Keratinocyte (primary cell): Measurements from ENCODE around the gene MN1. TPM values are rescaled to one million over a fixed set of nuclear protein-coding genes. Genes with fewer than 3 reads are reported as not detected.

Source experiments
- DNase-seq: peaks from one replicate; pipeline ENCODE4 v3.0.0-alpha.2; 2011; ENCODE audit warnings: low read depth, missing footprints, low spot score
- FAIRE-seq: peaks from 2 replicates; lab custom pipeline; 2011; peaks lifted over from hg19 to GRCh38; lab: Jason Lieb, UNC
- H2AFZ ChIP-seq: 2 replicates; pipeline ENCODE4 v1.6.0; 2012; ENCODE audit warnings: low read length, control low read depth, inconsistent platforms; ENCODE audit not compliant: control insufficient read depth
- H3K27ac ChIP-seq: 2 replicates; pipeline ENCODE4 v1.5.1; 2011; ENCODE audit warnings: low read length; ENCODE audit not compliant: control insufficient read depth, insufficient read depth
- H3K27me3 ChIP-seq: 3 replicates; pipeline ENCODE4 v1.6.0; 2011; ENCODE audit warnings: low read length; ENCODE audit not compliant: control insufficient read depth, insufficient read depth; ENCODE audit errors: extremely low read depth
- H3K36me3 ChIP-seq, 2 experiments: 2 replicates in 1 of 2; 3 replicates in 1 of 2; pipeline ENCODE4 v1.5.1; 2011; ENCODE audit warnings: low read length in 2 of 2, mild to moderate bottlenecking in 1 of 2; ENCODE audit not compliant: control insufficient read depth in 2 of 2, insufficient read depth in 2 of 2; ENCODE audit errors: extremely low read depth in 1 of 2
- H3K4me1 ChIP-seq: 3 replicates; pipeline ENCODE4 v1.5.1; 2011; ENCODE audit warnings: low read length; ENCODE audit not compliant: control insufficient read depth, insufficient read depth; ENCODE audit errors: extremely low read depth
- H3K4me2 ChIP-seq: 3 replicates; pipeline ENCODE4 v1.6.0; 2011; ENCODE audit warnings: low read depth, low read length; ENCODE audit not compliant: control insufficient read depth, insufficient read depth; ENCODE audit errors: extremely low read depth
- H3K4me3 ChIP-seq, 3 experiments: fragments of 200-600 bp in 1 of 3; sonication (generic) in 1 of 3; 2 replicates in 2 of 3; 3 replicates in 1 of 3; pipeline ENCODE4 v1.5.1; 2011 to 2016; ENCODE audit warnings: low read length in 3 of 3, mild to moderate bottlenecking in 3 of 3, control low read depth in 2 of 3, inconsistent platforms in 1 of 3, low read depth in 1 of 3, mixed read lengths in 1 of 3, mixed run types in 1 of 3, moderate library complexity in 1 of 3; ENCODE audit not compliant: control insufficient read depth in 2 of 3, insufficient read depth in 2 of 3; ENCODE audit errors: extremely low read depth in 1 of 3
- H3K79me2 ChIP-seq: 2 replicates; pipeline ENCODE4 v1.6.0; 2012; ENCODE audit warnings: low read length; ENCODE audit not compliant: control insufficient read depth, insufficient read depth
- H3K9ac ChIP-seq: 3 replicates; pipeline ENCODE4 v1.6.0; 2011; ENCODE audit warnings: low read length; ENCODE audit not compliant: control insufficient read depth, insufficient read depth; ENCODE audit errors: extremely low read depth
- H3K9me1 ChIP-seq: 3 replicates; pipeline ENCODE4 v1.6.0; 2011; ENCODE audit warnings: low read length; ENCODE audit not compliant: control insufficient read depth, insufficient read depth; ENCODE audit errors: extremely low read depth
- H3K9me3 ChIP-seq: 2 replicates; pipeline ENCODE4 v1.5.1; 2012; ENCODE audit warnings: low read depth, low read length; ENCODE audit not compliant: control insufficient read depth
- H4K20me1 ChIP-seq: 3 replicates; pipeline ENCODE4 v1.6.0; 2011; ENCODE audit warnings: low read length; ENCODE audit not compliant: control insufficient read depth, insufficient read depth; ENCODE audit errors: extremely low read depth
- CTCF ChIP-seq, 3 experiments: IDR thresholded peaks in 1 of 3; conservative IDR thresholded peaks in 1 of 3; optimal IDR thresholded peaks in 1 of 3; 2 replicates in 2 of 3; 3 replicates in 1 of 3; pipeline versions ENCODE3 to v1.5.1; 2011; ENCODE audit warnings: low read length in 3 of 3, mild to moderate bottlenecking in 3 of 3, moderate library complexity in 2 of 3, control low read depth in 1 of 3, inconsistent platforms in 1 of 3; ENCODE audit not compliant: insufficient read depth in 2 of 3; ENCODE audit errors: extremely low read depth in 1 of 3
- EZH2 ChIP-seq: IDR thresholded peaks from one replicate; pipeline ENCODE4 v1.6.1; 2012; ENCODE audit warnings: inconsistent platforms, mild to moderate bottlenecking, low read length, moderate library complexity
- dilution Hi-C: fragments of 300-500 bp; cut with MboI; formaldehyde crosslinking; loops from one replicate; pipeline ENCODE4 v1.7.0; 2020; ENCODE audit warnings: low sequenced_read_pairs; ENCODE audit not compliant: extremely low pct_ligation_motif_present
- polyA plus RNA-seq, 5 experiments: library from polyadenylated mRNA; depleted of rRNA in 3 of 5; stranded (reverse) in 3 of 5; stranded (forward) in 1 of 5; unstranded in 1 of 5; fragments of >200 nt; gene quantifications; 1 replicate in 1 of 5; 2 replicates in 3 of 5; 3 replicates in 1 of 5; pipeline versions ENCODE4 v1.2.1 to v1.2.3, GENCODE V29; 2011 to 2012; ENCODE audit warnings: missing spikeins in 2 of 5, low read depth in 1 of 5, low replicate concordance in 1 of 5

The MN1 gene
- polyA plus RNA-seq, 1 donor (not counting 4 experiments of a cell fraction or from before 2014, with no cell fraction given), result 2.2 TPM

GRCh38 chr22:27848005-27848404 is 46.4 kb upstream of the MN1 start:
- H4K20me1 ChIP-seq, result peaks cover 3% of the 10 kb centered on the region
- H2AFZ ChIP-seq, result no peak overlapping the region
- H3K27ac ChIP-seq, result no peak overlapping the region
- no peaks in the 10 kb centered on the region for H3K79me2 ChIP-seq
- dilution Hi-C loops, result no loop called here
- TF ChIP-seq EZH2 (no peak), CTCF (optimal IDR thresholded peaks at IDR 0.05 in 1 of 3, IDR thresholded peaks at IDR 0.05 in 1 of 3, conservative IDR thresholded peaks at IDR 0.05 in 1 of 3; ENCODE audit: extremely low read depth in 1 of 3, insufficient read depth in 2 of 3, low read length in 3 of 3) (no peak)
- H3K9ac ChIP-seq, result no peak overlapping the region
- no peak for DNase-seq
- peaks cover 30 to 31% of the 10 kb centered on the region in 2 experiments for H3K36me3 ChIP-seq
- no peak for FAIRE-seq
- H3K4me2 ChIP-seq, result no peak overlapping the region
- no peaks in the 10 kb centered on the region for H3K27me3 ChIP-seq
- no peaks in the 10 kb centered on the region for H3K9me1 ChIP-seq
- no peaks in the 10 kb centered on the region for H3K4me1 ChIP-seq
- no peaks in the 10 kb centered on the region for H3K9me3 ChIP-seq
- no peak overlapping the region for H3K4me3 ChIP-seq

DNA sequence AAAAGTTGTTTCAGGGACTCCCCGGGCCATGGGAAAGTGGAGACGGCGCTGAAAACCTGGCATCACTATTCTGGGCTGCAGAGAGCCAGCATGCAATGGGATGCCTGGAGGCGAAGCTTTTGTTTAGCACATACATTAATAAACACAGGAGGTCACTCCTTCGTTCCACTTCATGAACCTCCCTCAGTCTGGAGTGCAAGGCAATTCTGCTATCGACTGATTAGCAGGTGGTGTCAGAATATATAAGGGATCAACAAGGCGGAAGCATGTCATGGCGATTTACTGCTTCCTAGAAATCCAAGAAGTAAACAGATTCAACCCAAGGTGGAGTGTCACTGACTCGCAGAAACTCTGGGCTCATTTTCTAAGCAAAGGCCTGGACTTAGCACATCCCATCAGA is 45.4 kb upstream of the MN1 start:
- no peak overlapping the region for H2AFZ ChIP-seq
- no peaks in the 10 kb centered on the region for H3K27me3 ChIP-seq
- peaks cover 2% of the 10 kb centered on the region for H4K20me1 ChIP-seq
- dilution Hi-C loops, result no loop called here
- no peaks in the 10 kb centered on the region for H3K9me1 ChIP-seq
- no peak for TF ChIP-seq CTCF (optimal IDR thresholded peaks at IDR 0.05 in 1 of 3, IDR thresholded peaks at IDR 0.05 in 1 of 3, conservative IDR thresholded peaks at IDR 0.05 in 1 of 3; ENCODE audit: extremely low read depth in 1 of 3, insufficient read depth in 2 of 3, low read length in 3 of 3)
- no peak for TF ChIP-seq EZH2
- DNase-seq (no peak), FAIRE-seq (no peak)
- H3K9me3 ChIP-seq, result no peaks in the 10 kb centered on the region
- no peaks in the 10 kb centered on the region for H3K79me2 ChIP-seq
- H3K4me3 ChIP-seq, result no peak overlapping the region
- no peak overlapping the region for H3K27ac ChIP-seq
- H3K36me3 ChIP-seq, result peaks cover 23 to 24% of the 10 kb centered on the region in 2 experiments
- H3K9ac ChIP-seq, result no peak overlapping the region
- H3K4me1 ChIP-seq, result no peaks in the 10 kb centered on the region
- H3K4me2 ChIP-seq, result no peak overlapping the region
